OCI-LY1 (cell line): Measurements from ENCODE around the gene TGM5.

Source experiments
- H2AFZ ChIP-seq: fragments of 200-600 bp; sonication (generic), shearing (Covaris generic); 2 replicates; pipeline ENCODE4 v1.6.0; 2014; ENCODE audit warnings: antibody characterized with exemption, mild to moderate bottlenecking, low read length
- H3F3A ChIP-seq: fragments of 200-600 bp; sonication (generic), shearing (Covaris generic); 2 replicates; pipeline ENCODE4 v1.6.0; 2014; ENCODE audit warnings: mild to moderate bottlenecking, antibody characterized with exemption, low read length, moderate library complexity; ENCODE audit not compliant: insufficient read depth
- H3K27ac ChIP-seq: fragments of 200-600 bp; sonication (generic); 2 replicates; pipeline ENCODE4 v1.5.1; 2014; ENCODE audit warnings: low read length, mixed run types, mild to moderate bottlenecking, low read depth; ENCODE audit not compliant: poor library complexity, severe bottlenecking
- H3K27me3 ChIP-seq: fragments of 200-600 bp; sonication (generic); 2 replicates; pipeline ENCODE4 v1.6.0; 2014; ENCODE audit warnings: antibody characterized with exemption, mild to moderate bottlenecking, low read length, moderate library complexity; ENCODE audit not compliant: insufficient read depth
- H3K36me3 ChIP-seq: fragments of 200-600 bp; sonication (generic); 2 replicates; pipeline ENCODE4 v1.6.1; 2014; ENCODE audit warnings: mild to moderate bottlenecking, antibody characterized with exemption, low read length, moderate library complexity, mixed read lengths; ENCODE audit not compliant: insufficient read depth
- H3K4me1 ChIP-seq: fragments of 200-600 bp; sonication (generic); 2 replicates; pipeline ENCODE4 v1.5.1; 2014; ENCODE audit warnings: mild to moderate bottlenecking, low read length, moderate library complexity; ENCODE audit not compliant: insufficient read depth, severe bottlenecking
- H3K4me2 ChIP-seq: fragments of 200-600 bp; sonication (generic), shearing (Covaris generic); 2 replicates; pipeline ENCODE4 v1.6.1; 2014; ENCODE audit warnings: low read length
- H3K4me3 ChIP-seq: fragments of 200-600 bp; sonication (generic); 2 replicates; pipeline ENCODE4 v1.5.1; 2014; ENCODE audit warnings: low read length, low read depth, mild to moderate bottlenecking, mixed read lengths; ENCODE audit not compliant: poor library complexity, severe bottlenecking
- H3K79me2 ChIP-seq: fragments of 200-600 bp; shearing (Covaris generic); 2 replicates; pipeline ENCODE4 v1.6.1; 2016; ENCODE audit warnings: mixed run types, low read length, mixed read lengths; ENCODE audit not compliant: insufficient read depth
- H3K9ac ChIP-seq: fragments of 200-600 bp; sonication (generic), shearing (Covaris generic); 2 replicates; pipeline ENCODE4 v1.6.1; 2014; ENCODE audit warnings: mild to moderate bottlenecking, low read length, mixed read lengths
- H3K9me2 ChIP-seq: fragments of 200-600 bp; sonication (generic), shearing (Covaris generic); 2 replicates; pipeline ENCODE4 v1.6.1; 2014; ENCODE audit warnings: low read depth, mild to moderate bottlenecking, low read length, mixed read lengths
- H3K9me3 ChIP-seq: fragments of 200-600 bp; shearing (Covaris generic); 2 replicates; pipeline ENCODE4 v1.6.1; 2014; ENCODE audit warnings: low read length, mixed read lengths
- H4K20me1 ChIP-seq: fragments of 200-600 bp; sonication (generic), shearing (Covaris generic); 2 replicates; pipeline ENCODE4 v1.6.0; 2016; ENCODE audit warnings: mild to moderate bottlenecking, low read length; ENCODE audit not compliant: insufficient read depth
- EZH2 ChIP-seq: fragments of 200-600 bp; sonication (generic), shearing (Covaris generic); IDR thresholded peaks from 2 replicates; pipeline ENCODE4 v1.8.0; 2017; ENCODE audit warnings: borderline replicate concordance, mixed run types, mild to moderate bottlenecking, antibody characterized with exemption, low read length, moderate library complexity, mixed read lengths
- TF ChIP-seq, protein P1 (sequence below): fragments of 200-600 bp; sonication (generic), shearing (Covaris generic); IDR thresholded peaks from 2 replicates; pipeline ENCODE4 v1.5.1; 2017; ENCODE audit warnings: mild to moderate bottlenecking, antibody characterized with exemption, low read length, moderate library complexity, mixed read lengths

TGM5 gene

DNA sequence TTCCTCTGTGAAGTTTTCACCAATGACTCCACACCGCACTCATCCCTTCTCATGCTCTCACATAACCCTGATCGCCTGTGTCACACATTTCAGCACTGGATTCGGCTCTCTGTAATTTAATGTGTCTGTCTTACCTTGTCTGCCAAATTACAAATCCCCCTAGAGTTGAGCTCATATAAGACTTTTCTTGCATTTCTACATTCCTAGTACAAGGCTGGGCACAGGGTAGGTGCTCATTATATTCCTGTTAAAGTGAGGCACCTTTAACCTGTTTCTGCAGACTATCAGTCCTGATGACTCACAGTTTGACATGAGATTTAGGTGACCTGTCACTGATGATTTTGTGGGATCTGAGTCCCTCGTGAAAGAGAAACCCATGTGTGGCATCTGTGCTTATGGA, 22.6 kb downstream of the TGM5 start:
- no peaks in the 10 kb centered on the region for H3F3A ChIP-seq
- no peak overlapping the region for H2AFZ ChIP-seq
- no peaks in the 10 kb centered on the region for H3K79me2 ChIP-seq
- no peaks in the 10 kb centered on the region for H4K20me1 ChIP-seq
- TF ChIP-seq, protein P1, sequence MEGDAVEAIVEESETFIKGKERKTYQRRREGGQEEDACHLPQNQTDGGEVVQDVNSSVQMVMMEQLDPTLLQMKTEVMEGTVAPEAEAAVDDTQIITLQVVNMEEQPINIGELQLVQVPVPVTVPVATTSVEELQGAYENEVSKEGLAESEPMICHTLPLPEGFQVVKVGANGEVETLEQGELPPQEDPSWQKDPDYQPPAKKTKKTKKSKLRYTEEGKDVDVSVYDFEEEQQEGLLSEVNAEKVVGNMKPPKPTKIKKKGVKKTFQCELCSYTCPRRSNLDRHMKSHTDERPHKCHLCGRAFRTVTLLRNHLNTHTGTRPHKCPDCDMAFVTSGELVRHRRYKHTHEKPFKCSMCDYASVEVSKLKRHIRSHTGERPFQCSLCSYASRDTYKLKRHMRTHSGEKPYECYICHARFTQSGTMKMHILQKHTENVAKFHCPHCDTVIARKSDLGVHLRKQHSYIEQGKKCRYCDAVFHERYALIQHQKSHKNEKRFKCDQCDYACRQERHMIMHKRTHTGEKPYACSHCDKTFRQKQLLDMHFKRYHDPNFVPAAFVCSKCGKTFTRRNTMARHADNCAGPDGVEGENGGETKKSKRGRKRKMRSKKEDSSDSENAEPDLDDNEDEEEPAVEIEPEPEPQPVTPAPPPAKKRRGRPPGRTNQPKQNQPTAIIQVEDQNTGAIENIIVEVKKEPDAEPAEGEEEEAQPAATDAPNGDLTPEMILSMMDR, result no peak
- no peak for TF ChIP-seq EZH2
- peaks cover 9% of the 10 kb centered on the region for H3K27me3 ChIP-seq
- no peaks in the 10 kb centered on the region for H3K9me3 ChIP-seq
- H3K4me1 ChIP-seq, result no peaks in the 10 kb centered on the region
- no peaks in the 10 kb centered on the region for H3K9me2 ChIP-seq
- no peaks in the 10 kb centered on the region for H3K36me3 ChIP-seq
- H3K4me3 ChIP-seq, result no peak overlapping the region
- H3K4me2 ChIP-seq, result no peak overlapping the region
- H3K9ac ChIP-seq, result no peak overlapping the region
- H3K27ac ChIP-seq, result no peak overlapping the region

DNA sequence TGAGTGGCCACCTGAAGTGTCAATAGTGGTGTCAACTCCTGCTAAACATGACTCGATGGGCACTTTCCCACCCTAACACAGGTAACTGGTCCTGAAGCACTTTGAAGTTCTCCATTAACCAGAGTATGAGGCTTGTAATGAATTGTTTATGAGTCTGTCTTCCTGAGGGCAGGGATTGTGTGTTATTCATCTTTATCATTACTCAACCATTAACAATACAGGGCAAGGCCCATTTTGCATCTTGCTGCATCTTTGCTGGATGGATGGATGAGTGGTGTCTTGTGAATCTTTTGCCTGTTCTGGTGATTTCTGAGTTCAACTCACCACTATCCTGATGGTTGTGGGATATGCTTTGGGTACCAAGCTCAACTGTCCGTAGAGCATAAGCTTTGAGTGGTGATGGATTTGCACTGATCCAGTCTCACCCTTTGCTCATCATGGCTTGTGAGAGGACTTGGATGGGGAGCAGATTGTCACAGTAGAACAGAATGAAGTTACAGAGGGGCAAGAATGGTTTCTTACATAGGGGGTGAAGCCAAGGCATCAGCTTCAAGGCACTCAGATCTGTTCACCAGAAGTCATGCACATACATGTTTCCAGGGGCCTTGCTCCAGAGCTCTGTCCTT, 23.6 kb downstream of the TGM5 start:
- no peaks in the 10 kb centered on the region for H3K36me3 ChIP-seq
- no peaks in the 10 kb centered on the region for H4K20me1 ChIP-seq
- H3K27me3 ChIP-seq, result peaks cover 9% of the 10 kb centered on the region
- H3K27ac ChIP-seq, result no peak overlapping the region
- no peaks in the 10 kb centered on the region for H3K79me2 ChIP-seq
- no peak overlapping the region for H3K4me3 ChIP-seq
- H3K4me1 ChIP-seq, result no peaks in the 10 kb centered on the region
- H3K9ac ChIP-seq, result no peak overlapping the region
- H3K9me3 ChIP-seq, result no peaks in the 10 kb centered on the region
- no peak overlapping the region for H3K4me2 ChIP-seq
- no peak for TF ChIP-seq EZH2
- TF ChIP-seq, protein P1, result no peak
- H3K9me2 ChIP-seq, result no peaks in the 10 kb centered on the region
- H3F3A ChIP-seq, result no peaks in the 10 kb centered on the region
- H2AFZ ChIP-seq, result no peak overlapping the region

- H3K9me3 ChIP-seq, result no peaks in the 10 kb centered on the region
- TF ChIP-seq, protein P1, result no peak
- no peak for TF ChIP-seq EZH2
- no peaks in the 10 kb centered on the region for H4K20me1 ChIP-seq
- H3K4me3 ChIP-seq, result no peak overlapping the region
- H3K27me3 ChIP-seq, result peaks cover 9% of the 10 kb centered on the region
- no peaks in the 10 kb centered on the region for H3K36me3 ChIP-seq
- H2AFZ ChIP-seq, result no peak overlapping the region
- H3K4me2 ChIP-seq, result no peak overlapping the region
- H3F3A ChIP-seq, result no peaks in the 10 kb centered on the region
- H3K9me2 ChIP-seq, result no peaks in the 10 kb centered on the region
- H3K27ac ChIP-seq, result no peak overlapping the region
- H3K4me1 ChIP-seq, result no peaks in the 10 kb centered on the region
- no peak overlapping the region for H3K9ac ChIP-seq
- no peaks in the 10 kb centered on the region for H3K79me2 ChIP-seq
These were observed 24.1 kb downstream of the TGM5 start for GRCh38 chr15:43242616-43243015.
